ENCODE results near the gene TPRG1.

DNA sequence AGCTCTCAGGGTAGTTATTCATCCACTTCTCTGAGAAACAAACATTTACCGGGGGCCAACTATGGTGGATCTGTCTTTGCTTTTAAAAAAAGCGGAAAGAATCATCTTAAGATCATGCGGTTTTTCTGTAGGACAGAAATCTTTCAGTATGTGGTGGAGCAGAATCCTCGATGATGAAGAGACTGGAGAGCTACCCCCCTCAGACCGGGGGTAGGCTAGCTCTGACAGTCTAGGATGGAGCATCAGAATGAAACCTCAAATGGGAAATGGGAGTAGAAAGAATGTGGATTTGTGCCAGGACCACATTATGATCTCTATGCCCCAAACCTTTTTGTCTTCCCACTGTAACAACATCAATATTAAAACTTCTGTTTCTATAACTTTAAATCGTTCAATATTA, 30.3 kb downstream of the TPRG1 start:
- TF ChIP-seq, protein P1, sequence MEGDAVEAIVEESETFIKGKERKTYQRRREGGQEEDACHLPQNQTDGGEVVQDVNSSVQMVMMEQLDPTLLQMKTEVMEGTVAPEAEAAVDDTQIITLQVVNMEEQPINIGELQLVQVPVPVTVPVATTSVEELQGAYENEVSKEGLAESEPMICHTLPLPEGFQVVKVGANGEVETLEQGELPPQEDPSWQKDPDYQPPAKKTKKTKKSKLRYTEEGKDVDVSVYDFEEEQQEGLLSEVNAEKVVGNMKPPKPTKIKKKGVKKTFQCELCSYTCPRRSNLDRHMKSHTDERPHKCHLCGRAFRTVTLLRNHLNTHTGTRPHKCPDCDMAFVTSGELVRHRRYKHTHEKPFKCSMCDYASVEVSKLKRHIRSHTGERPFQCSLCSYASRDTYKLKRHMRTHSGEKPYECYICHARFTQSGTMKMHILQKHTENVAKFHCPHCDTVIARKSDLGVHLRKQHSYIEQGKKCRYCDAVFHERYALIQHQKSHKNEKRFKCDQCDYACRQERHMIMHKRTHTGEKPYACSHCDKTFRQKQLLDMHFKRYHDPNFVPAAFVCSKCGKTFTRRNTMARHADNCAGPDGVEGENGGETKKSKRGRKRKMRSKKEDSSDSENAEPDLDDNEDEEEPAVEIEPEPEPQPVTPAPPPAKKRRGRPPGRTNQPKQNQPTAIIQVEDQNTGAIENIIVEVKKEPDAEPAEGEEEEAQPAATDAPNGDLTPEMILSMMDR (IDR thresholded peaks at IDR 0.05; ENCODE audit: insufficient read depth, low read length), result no peak
- TF ChIP-seq, protein P2, sequence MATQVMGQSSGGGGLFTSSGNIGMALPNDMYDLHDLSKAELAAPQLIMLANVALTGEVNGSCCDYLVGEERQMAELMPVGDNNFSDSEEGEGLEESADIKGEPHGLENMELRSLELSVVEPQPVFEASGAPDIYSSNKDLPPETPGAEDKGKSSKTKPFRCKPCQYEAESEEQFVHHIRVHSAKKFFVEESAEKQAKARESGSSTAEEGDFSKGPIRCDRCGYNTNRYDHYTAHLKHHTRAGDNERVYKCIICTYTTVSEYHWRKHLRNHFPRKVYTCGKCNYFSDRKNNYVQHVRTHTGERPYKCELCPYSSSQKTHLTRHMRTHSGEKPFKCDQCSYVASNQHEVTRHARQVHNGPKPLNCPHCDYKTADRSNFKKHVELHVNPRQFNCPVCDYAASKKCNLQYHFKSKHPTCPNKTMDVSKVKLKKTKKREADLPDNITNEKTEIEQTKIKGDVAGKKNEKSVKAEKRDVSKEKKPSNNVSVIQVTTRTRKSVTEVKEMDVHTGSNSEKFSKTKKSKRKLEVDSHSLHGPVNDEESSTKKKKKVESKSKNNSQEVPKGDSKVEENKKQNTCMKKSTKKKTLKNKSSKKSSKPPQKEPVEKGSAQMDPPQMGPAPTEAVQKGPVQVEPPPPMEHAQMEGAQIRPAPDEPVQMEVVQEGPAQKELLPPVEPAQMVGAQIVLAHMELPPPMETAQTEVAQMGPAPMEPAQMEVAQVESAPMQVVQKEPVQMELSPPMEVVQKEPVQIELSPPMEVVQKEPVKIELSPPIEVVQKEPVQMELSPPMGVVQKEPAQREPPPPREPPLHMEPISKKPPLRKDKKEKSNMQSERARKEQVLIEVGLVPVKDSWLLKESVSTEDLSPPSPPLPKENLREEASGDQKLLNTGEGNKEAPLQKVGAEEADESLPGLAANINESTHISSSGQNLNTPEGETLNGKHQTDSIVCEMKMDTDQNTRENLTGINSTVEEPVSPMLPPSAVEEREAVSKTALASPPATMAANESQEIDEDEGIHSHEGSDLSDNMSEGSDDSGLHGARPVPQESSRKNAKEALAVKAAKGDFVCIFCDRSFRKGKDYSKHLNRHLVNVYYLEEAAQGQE (IDR thresholded peaks at IDR 0.05; ENCODE audit: insufficient replicate concordance, low read depth), result no peak
- no peak for TF ChIP-seq POLR2AphosphoS5 (IDR thresholded peaks at IDR 0.05; ENCODE audit: low read depth)
